ENCODE measurements around the gene TSPAN2.

Gene TSPAN2

DNA sequence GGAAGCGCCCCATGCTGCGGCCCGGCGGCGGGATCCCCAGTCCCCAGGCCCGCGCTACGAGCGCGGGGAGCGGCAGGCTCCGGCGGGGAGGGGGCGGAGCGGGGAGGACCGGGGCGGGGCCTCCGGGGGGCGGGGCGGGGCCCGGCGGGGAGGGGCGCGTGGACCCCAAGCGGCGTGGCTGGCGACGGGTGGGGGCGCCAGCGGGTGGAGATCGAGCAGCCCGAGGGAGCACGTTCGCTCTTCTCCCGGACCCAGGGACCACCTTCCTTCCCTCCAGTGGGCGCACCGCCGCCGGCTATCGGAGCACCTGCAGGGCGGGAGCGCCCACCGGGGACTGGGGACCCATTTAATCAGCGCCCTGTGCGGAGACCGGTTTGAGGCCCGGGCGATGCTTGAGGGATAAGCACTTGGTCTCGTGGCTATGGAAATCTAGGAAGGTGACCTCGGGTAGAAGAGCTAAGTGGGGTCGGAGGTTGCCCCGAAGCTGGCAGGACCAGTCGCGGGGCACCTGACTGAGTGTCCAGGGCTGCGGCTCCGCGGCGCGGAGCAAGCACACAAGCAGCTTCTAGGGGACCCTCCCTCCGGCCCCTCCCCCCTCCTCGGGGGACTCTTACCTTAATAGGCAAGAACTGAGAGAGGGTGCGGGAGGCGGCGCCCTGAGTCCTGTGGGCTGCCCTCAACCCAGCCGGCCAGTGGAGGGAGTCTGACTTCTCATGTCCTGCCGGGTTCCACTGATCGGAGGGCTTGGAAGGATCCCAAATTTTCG lies at the start of gene TSPAN2:
Gene TSPAN2 (minus strand): TSS at position 84 of the 766 bp plus-strand sequence. CDS start 71 bp downstream, at position 13.
- DNase-seq: peak; percentile 58

DNA sequence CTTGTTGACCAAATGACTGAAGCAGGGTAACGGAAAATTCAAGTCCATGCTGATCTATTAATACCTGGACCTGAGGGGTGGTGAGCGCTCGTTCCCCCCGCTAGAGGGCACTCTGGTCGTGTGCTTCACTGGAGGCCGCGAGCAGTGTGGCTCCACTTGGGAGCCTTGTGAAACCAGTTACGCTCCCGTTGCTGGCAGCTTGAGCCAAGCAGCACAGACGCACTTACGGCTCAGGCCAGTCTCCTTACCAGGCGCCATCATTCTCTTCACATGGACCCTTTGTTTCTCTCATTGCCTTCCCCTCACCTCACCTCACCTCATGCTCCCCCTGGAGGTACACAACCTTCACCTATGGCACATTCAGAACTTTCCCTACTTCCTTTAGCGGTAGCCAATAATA lies 49.7 kb upstream of the TSPAN2 start:
- DNase-seq: peak; percentile 60

- DNase-seq: no peak
Observed at GRCh38 chr1:115138271-115138670, 49.0 kb upstream of the TSPAN2 start.

DNA sequence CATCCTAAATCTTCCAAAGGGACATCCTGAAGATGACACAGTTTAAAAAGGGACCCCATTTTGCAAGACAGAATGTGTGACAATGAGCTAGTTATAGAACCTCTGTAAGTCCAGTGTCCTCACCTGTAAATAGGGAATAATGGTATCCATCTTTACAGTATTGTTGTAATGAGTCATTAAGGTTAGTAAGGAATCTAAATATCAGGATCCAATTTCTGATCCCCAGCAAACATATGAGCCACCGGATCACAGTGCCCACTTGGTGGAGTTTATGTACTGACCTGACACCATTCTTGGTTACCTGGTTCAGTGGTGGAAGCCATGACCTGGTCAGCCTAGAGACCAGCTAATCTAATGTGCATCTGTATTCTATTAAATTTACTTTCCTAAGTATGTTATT lies 47.9 kb upstream of the TSPAN2 start:
- no peak for DNase-seq

DNA sequence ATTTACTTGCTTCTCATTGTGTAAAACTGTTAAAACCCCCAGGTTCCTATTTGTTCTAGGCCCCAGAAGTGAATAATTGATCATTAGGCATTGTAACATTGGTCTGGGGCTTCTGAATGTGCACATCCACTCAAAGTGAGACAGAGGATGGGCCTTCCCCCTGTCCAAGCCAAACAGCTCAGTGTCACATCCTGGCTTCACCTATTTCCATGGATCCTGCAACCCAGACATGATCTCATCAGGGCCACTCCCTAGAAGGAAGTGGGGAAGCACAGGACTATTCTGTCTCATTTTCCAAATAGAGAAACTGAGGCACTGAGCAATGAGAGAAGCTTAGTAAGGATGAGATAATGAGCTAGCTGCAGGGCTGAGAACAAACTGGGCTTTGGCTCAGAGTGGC lies 47.4 kb upstream of the TSPAN2 start:
- DNase-seq: no peak

DNA sequence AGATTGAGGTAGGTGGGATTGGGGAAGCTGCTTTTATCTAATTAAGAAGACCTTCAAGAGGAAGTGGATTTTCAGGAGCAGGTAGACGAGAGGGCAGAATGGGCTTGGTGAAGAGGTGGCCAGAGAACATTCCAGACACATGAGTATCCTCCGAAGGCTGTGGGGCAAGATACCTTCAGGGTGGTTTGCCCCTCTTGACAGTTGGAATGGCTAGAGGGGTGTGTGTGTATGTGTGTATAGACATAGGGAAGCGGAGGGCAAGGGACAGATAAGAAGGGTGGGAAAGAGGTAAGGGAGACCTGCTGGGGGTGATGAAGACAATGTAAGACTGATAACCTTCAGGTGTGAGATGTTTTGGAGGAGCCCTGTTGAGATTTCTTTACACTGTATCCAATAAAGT lies 46.8 kb upstream of the TSPAN2 start:
- DNase-seq: no peak

GRCh38 chr1:115135681-115136080 lies 46.4 kb upstream of the TSPAN2 start:
- no peak for DNase-seq

GRCh38 chr1:115134850-115135480 lies 45.7 kb upstream of the TSPAN2 start:
- DNase-seq: no peak

GRCh38 chr1:115134231-115134630 lies 44.9 kb upstream of the TSPAN2 start:
- no peak for DNase-seq

DNA sequence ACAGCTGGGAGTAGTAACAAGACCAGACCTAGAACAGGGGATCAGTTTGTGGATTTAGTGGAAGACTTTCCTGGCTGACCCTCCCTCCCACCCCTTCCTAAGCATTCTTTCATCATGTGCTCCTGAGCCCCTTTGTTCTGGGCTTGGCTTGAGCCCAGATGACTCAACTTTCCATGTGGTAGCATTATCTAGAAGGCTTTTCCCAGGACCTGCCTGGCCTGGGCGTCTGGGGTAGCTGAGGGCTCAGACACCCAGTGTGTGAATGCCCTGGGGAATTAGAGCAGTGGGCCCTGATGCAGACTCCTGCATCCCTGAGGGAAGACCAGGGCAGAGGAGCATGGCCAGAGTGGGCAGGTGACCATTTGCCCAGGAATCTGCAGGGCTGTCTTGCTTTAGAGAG lies 44.1 kb upstream of the TSPAN2 start:
- no peak for DNase-seq

DNA sequence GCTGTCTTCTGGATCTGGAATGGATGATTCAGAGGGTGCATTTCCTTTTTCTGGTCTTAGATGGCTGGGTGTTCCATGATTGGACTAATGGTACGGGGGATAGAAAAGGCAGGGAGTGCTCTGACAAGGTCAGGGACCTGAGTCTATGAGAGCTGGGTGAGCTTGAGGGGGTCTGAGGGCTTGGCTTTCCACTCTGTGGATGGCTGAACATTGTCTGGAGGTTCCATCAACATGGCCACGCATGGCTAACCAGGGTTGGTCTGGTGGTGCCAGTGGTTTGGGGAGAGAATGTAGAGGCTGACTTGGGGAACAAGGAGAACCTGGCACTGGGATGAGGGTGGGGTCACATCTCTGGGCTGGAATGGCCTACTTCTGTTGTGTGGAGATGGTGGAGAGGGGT lies 41.5 kb upstream of the TSPAN2 start:
- DNase-seq: no peak

- no peak for DNase-seq
Observed at GRCh38 chr1:115129071-115129640, 39.9 kb upstream of the TSPAN2 start.

DNA sequence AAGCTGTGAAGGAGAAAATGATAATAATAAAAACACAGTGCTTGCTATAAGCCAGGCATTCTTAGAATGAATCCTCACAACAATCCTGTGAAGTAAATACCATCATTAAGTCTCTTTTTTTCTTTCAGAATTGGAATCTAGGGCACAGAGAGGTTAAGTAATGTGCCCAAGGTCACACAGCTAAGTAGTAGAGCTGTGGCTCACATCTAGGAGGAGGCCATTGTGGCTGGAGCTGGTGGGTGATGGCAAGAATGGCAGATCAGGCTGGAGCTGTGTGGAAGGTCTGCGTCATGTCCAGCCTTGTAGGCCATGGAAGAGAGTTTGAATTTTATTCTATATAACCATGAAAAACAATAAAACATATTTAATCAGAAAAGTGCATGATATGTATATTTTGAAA lies 38.2 kb upstream of the TSPAN2 start:
- DNase-seq: no peak

GRCh38 chr1:115126516-115126915 lies 37.2 kb upstream of the TSPAN2 start:
- no peak for DNase-seq

- no peak for DNase-seq
Observed at GRCh38 chr1:115123116-115123515, 33.8 kb upstream of the TSPAN2 start.

- DNase-seq: no peak
Observed at GRCh38 chr1:115121793-115122192, 32.5 kb upstream of the TSPAN2 start.

- no peak for DNase-seq
Observed at GRCh38 chr1:115120296-115120695, 31.0 kb upstream of the TSPAN2 start.

DNA sequence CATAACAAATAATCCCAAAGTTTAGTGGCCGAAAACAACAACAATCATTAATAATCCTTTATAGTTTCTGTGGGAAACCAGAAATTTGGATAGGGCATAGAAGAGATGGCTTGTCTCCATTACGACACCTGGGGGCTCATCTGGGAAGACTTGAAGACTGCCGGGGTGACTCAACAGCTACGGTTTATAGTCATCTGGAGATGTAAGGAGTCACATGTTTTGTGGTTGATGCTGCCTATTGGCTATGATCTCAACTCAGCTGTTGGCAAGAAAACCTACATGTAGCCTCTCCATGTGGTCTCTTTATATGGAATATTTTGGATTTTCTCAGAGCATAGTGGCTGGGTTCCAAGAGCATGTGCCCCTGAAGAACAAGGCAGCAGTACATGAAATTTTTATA lies 29.3 kb upstream of the TSPAN2 start:
- no peak for DNase-seq

- no peak for DNase-seq
Observed at GRCh38 chr1:115118086-115118485, 28.8 kb upstream of the TSPAN2 start.

- no peak for DNase-seq
Observed at GRCh38 chr1:115117298-115117697, 28.0 kb upstream of the TSPAN2 start.

DNA sequence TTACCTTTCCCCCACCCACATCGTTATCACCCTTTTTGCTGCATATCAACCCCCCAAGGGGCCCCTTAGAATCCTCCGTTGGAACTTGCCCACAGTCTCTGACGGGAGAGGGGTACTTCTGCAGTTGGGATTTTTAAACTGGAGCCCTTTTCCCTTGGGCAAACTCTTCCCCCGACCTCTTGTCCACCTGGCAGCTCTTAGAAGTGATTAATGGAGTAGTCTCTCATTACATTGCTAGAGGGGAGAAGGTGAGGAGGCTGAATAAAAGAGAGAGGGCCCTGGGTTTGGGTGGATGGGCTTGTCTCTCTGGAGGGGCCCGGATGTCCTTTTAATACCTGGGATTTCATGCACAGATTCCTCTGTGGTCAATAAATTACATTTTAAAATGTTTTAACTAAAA lies 27.2 kb upstream of the TSPAN2 start:
- DNase-seq: no peak

DNA sequence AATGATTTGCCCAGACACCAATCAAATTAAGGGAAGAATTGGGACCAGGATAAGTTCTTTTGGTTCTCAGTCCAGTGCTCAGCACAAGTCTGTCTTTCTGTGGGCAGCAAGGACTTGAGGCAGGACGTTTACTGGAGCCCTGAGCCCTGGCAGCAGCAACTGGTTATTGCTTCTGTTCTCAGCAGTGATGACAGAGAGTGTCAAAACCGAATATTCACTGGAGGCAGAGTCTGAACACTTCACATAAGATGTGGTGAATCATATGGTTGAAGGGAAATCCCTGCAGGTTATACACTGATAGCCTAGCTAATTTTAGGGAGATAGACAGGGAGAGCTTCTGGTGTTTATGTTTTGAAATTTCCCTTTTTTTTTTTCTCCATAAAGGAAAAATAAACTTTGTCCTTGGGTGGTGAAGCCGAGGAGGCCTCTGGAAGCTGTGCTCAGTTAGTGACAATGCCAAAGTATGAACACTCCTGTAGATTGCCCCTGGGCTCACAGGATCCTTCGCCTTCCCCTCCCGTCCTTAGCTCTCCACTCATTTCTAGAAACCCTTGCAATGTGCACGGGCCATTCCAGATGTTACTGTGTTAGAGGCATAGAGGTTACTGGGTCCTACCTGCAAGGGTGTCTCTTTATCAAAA lies 26.3 kb upstream of the TSPAN2 start:
- no peak for DNase-seq

DNA sequence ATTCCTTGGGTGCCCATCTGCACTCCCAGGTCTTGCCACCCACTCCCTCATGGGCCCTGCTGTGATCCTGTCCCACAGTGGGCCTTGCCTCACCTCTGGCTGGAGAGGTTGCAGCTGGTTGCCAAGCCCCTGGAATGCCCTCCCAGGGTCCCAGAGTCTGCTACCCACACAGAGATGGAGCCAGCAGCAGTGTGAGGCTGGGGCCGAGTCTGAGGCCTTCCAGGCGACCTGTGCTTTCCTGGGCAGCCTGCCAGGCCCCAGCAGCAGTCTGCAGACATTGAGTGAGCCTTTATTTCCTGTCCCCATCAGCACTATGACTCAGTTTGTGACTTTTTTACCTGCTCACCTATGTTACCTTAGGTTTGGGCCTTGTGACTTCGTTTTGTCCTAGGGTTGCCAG lies 25.0 kb upstream of the TSPAN2 start:
- DNase-seq: no peak

GRCh38 chr1:115113766-115114165 lies 24.5 kb upstream of the TSPAN2 start:
- no peak for DNase-seq

All from activated naive CD4-positive, alpha-beta T cell treated with Interleukin-2 at 50 U/mL for 16 hours (primary cell).